Parathyroid adenoma (tissue), 2 donors: ENCODE results near the gene JPH3.

ENCODE experiments used
- H2AFZ ChIP-seq: fragments of 300-600 bp; sonication (generic); one replicate; pipeline ENCODE4 v1.7.0; 2017; ENCODE audit warnings: antibody characterized with exemption, mild to moderate bottlenecking
- H3K27ac ChIP-seq: fragments of 300-600 bp; sonication (generic); one replicate; pipeline ENCODE4 v1.7.0; 2017
- H3K27me3 ChIP-seq: fragments of 300-600 bp; sonication (generic); one replicate; pipeline ENCODE4 v1.7.0; 2017; ENCODE audit warnings: low read length; ENCODE audit not compliant: control insufficient read depth, insufficient read depth
- H3K36me3 ChIP-seq: fragments of 300-600 bp; sonication (generic); one replicate; pipeline ENCODE4 v1.7.0; 2017; ENCODE audit warnings: low read length; ENCODE audit not compliant: control insufficient read depth, insufficient read depth
- H3K4me1 ChIP-seq: fragments of 300-600 bp; sonication (generic); one replicate; pipeline ENCODE4 v1.7.0; 2017; ENCODE audit warnings: control low read depth
- H3K4me2 ChIP-seq: fragments of 300-600 bp; sonication (generic); one replicate; pipeline ENCODE4 v1.7.0; 2017; ENCODE audit warnings: low read length
- H3K4me3 ChIP-seq: fragments of 300-600 bp; sonication (generic); one replicate; pipeline ENCODE4 v1.7.0; 2017; ENCODE audit warnings: low read depth, low read length
- H3K79me2 ChIP-seq: fragments of 300-600 bp; sonication (generic); one replicate; pipeline ENCODE4 v1.7.0; 2017; ENCODE audit warnings: control low read depth
- H3K9ac ChIP-seq: fragments of 300-600 bp; sonication (generic); one replicate; pipeline ENCODE4 v1.7.0; 2017; ENCODE audit warnings: mild to moderate bottlenecking
- H3K9me3 ChIP-seq: fragments of 300-600 bp; sonication (generic); one replicate; pipeline ENCODE4 v1.7.0; 2017; ENCODE audit warnings: low read length; ENCODE audit not compliant: control insufficient read depth
- TF ChIP-seq, protein P1 (sequence below): fragments of 300-600 bp; sonication (generic); IDR thresholded peaks from one replicate; pipeline ENCODE4 v1.7.0; 2017; ENCODE audit warnings: antibody characterized with exemption, mild to moderate bottlenecking
- donor health status: primary hyperparathyroidism.

JPH3 gene

GRCh38 chr16:87615621-87616041, 13.3 kb downstream of the JPH3 start:
- TF ChIP-seq, protein P1, sequence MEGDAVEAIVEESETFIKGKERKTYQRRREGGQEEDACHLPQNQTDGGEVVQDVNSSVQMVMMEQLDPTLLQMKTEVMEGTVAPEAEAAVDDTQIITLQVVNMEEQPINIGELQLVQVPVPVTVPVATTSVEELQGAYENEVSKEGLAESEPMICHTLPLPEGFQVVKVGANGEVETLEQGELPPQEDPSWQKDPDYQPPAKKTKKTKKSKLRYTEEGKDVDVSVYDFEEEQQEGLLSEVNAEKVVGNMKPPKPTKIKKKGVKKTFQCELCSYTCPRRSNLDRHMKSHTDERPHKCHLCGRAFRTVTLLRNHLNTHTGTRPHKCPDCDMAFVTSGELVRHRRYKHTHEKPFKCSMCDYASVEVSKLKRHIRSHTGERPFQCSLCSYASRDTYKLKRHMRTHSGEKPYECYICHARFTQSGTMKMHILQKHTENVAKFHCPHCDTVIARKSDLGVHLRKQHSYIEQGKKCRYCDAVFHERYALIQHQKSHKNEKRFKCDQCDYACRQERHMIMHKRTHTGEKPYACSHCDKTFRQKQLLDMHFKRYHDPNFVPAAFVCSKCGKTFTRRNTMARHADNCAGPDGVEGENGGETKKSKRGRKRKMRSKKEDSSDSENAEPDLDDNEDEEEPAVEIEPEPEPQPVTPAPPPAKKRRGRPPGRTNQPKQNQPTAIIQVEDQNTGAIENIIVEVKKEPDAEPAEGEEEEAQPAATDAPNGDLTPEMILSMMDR = no peak
- H3K27me3 ChIP-seq = no peaks in the 10 kb centered on the region
- H3K4me3 ChIP-seq = no peak overlapping the region

GRCh38 chr16:87616556-87616955, 14.2 kb downstream of the JPH3 start:
- Histone ChIP-seq H3K27ac (no peak overlapping the region), H3K9me3 (no peaks in the 10 kb centered on the region), H3K4me2 (no peak overlapping the region), H2AFZ (no peak overlapping the region), H3K36me3 (no peaks in the 10 kb centered on the region), H3K9ac (no peak overlapping the region), H3K79me2 (no peaks in the 10 kb centered on the region), H3K27me3 (no peaks in the 10 kb centered on the region), H3K4me3 (no peak overlapping the region), H3K4me1 (no peaks in the 10 kb centered on the region)
- TF ChIP-seq, protein P1 = no peak

More at GRCh38 chr16:87615621-87616041, 13.3 kb downstream of the JPH3 start:
- no peak overlapping the region for H2AFZ ChIP-seq
- no peak overlapping the region for H3K4me2 ChIP-seq
- no peaks in the 10 kb centered on the region for H3K4me1 ChIP-seq
- no peak overlapping the region for H3K27ac ChIP-seq
- H3K9ac ChIP-seq = no peak overlapping the region
- no peaks in the 10 kb centered on the region for H3K79me2 ChIP-seq
- no peaks in the 10 kb centered on the region for H3K9me3 ChIP-seq
- no peaks in the 10 kb centered on the region for H3K36me3 ChIP-seq

GRCh38 chr16:87618216-87618615, 15.9 kb downstream of the JPH3 start:
- TF ChIP-seq, protein P1 = no peak
- H3K9ac ChIP-seq = no peak overlapping the region

GRCh38 chr16:87619360-87620200, 17.3 kb downstream of the JPH3 start:
- H3K27ac ChIP-seq = no peak overlapping the region
- no peaks in the 10 kb centered on the region for H3K4me1 ChIP-seq
- TF ChIP-seq, protein P1 = no peak
- no peak overlapping the region for H2AFZ ChIP-seq
- H3K79me2 ChIP-seq = no peaks in the 10 kb centered on the region
- no peaks in the 10 kb centered on the region for H3K36me3 ChIP-seq
- H3K9ac ChIP-seq = no peak overlapping the region
- H3K27me3 ChIP-seq = no peaks in the 10 kb centered on the region
- H3K4me3 ChIP-seq = no peak overlapping the region
- H3K4me2 ChIP-seq = no peak overlapping the region
- no peaks in the 10 kb centered on the region for H3K9me3 ChIP-seq

More at GRCh38 chr16:87618216-87618615, 15.9 kb downstream of the JPH3 start:
- H3K4me3 ChIP-seq = no peak overlapping the region
- no peaks in the 10 kb centered on the region for H3K27me3 ChIP-seq
- H3K9me3 ChIP-seq = no peaks in the 10 kb centered on the region
- no peaks in the 10 kb centered on the region for H3K36me3 ChIP-seq
- no peak overlapping the region for H3K27ac ChIP-seq
- H3K4me2 ChIP-seq = no peak overlapping the region
- no peaks in the 10 kb centered on the region for H3K79me2 ChIP-seq
- no peak overlapping the region for H2AFZ ChIP-seq
- no peaks in the 10 kb centered on the region for H3K4me1 ChIP-seq

GRCh38 chr16:87620201-87620495, 17.8 kb downstream of the JPH3 start:
- H3K27me3 ChIP-seq = no peaks in the 10 kb centered on the region
- TF ChIP-seq, protein P1 = no peak

More at GRCh38 chr16:87620201-87620495, 17.8 kb downstream of the JPH3 start:
- H3K4me3 ChIP-seq = no peak overlapping the region
- no peak overlapping the region for H3K4me2 ChIP-seq
- H3K9ac ChIP-seq = no peak overlapping the region
- H3K9me3 ChIP-seq = no peaks in the 10 kb centered on the region
- H2AFZ ChIP-seq = no peak overlapping the region
- H3K27ac ChIP-seq = no peak overlapping the region
- H3K36me3 ChIP-seq = no peaks in the 10 kb centered on the region
- H3K79me2 ChIP-seq = no peaks in the 10 kb centered on the region
- H3K4me1 ChIP-seq = no peaks in the 10 kb centered on the region
